Measurements from ENCODE around the gene WHAMM.

DNA sequence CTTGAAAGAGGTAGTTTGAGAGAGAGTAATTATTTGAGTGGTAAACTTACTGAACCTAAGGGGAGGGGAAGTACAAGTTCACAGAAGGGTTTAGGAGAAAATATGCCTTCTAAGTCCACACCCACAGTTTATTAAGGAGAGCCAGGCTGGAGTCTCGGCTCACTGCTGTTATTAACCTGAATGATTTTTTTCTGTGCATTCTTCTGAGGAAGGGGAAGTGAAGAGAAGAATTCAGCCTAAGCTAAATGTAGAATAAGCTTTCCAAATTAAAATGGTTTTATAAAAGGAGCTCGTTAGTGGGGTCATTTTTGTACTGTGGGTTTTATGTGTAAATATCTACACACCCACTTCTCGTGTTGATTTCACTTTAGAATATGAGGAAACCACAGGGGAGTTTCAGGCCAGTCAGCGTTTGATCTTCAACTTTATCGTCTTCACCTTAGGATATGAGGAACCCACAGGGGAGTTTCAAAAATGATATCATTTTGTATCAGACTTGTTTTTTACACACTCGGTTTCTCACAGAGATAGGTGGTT is 1.5 kb downstream of the WHAMM start:
- TF ChIP-seq POLR2A (IDR thresholded peaks at IDR 0.05), result no peak
- TF ChIP-seq, protein P1, sequence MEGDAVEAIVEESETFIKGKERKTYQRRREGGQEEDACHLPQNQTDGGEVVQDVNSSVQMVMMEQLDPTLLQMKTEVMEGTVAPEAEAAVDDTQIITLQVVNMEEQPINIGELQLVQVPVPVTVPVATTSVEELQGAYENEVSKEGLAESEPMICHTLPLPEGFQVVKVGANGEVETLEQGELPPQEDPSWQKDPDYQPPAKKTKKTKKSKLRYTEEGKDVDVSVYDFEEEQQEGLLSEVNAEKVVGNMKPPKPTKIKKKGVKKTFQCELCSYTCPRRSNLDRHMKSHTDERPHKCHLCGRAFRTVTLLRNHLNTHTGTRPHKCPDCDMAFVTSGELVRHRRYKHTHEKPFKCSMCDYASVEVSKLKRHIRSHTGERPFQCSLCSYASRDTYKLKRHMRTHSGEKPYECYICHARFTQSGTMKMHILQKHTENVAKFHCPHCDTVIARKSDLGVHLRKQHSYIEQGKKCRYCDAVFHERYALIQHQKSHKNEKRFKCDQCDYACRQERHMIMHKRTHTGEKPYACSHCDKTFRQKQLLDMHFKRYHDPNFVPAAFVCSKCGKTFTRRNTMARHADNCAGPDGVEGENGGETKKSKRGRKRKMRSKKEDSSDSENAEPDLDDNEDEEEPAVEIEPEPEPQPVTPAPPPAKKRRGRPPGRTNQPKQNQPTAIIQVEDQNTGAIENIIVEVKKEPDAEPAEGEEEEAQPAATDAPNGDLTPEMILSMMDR (IDR thresholded peaks at IDR 0.05), result no peak

Data from adrenal gland (tissue), 5 donors.